ENCODE results near the gene USP10.

USP10 gene

DNA sequence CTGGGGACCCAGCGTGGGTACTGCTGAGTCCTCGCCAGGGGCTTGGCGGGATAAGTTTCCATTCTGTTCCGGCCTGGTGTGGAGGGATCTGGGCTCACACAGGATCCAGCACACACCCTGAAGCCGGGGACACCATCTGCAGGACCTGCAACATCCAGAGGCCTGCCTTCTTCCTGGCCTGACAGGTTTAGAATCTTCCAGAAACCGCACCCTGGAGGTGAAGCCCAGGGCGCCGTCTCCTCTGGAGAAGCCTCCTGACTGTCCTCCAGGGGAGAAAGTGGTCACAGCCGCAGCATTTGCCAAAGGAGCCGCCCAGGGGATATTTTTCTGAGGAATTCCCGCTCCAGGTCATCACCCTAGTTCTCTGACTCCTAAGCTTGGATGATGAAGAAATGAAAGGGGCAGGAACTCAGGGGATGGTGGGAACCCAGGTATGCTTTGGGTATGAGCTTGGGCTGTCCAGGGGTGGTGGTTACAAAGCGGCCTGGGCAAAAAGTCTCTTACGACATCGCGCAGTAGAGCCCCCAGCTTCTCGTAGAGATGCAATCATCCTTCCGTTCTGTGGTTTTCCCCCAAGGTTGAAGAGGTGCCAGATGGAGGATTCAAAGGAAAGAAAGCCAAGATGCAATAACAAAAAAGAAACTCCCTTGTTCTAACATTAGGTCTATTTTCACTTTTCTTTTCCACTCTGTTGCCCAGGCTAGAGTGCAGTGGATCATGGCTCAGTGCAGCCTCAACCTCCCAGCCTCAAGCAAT lies 110.9 kb downstream of the USP10 start:
- peak; percentile 18 for DNase-seq

DNA sequence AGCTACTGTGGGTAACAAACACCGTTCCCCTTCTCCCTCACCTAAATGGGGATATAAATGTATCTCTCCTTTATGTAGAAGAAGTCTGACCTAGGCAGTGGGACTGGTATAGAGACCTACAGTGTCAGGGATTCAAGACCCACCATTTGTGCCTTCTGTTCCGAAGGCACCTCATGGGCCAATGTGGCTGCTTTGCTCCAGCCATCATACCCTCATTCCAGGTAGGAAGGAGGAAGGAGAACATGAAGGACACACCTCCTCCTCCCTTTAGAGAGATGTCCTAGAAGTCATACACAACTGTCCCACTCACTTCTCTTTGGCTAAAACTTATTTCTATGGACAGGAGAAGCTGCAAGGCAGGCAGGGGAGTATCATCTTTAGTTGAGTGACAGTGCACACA lies 111.7 kb downstream of the USP10 start:
- DNase-seq = no peak

DNA sequence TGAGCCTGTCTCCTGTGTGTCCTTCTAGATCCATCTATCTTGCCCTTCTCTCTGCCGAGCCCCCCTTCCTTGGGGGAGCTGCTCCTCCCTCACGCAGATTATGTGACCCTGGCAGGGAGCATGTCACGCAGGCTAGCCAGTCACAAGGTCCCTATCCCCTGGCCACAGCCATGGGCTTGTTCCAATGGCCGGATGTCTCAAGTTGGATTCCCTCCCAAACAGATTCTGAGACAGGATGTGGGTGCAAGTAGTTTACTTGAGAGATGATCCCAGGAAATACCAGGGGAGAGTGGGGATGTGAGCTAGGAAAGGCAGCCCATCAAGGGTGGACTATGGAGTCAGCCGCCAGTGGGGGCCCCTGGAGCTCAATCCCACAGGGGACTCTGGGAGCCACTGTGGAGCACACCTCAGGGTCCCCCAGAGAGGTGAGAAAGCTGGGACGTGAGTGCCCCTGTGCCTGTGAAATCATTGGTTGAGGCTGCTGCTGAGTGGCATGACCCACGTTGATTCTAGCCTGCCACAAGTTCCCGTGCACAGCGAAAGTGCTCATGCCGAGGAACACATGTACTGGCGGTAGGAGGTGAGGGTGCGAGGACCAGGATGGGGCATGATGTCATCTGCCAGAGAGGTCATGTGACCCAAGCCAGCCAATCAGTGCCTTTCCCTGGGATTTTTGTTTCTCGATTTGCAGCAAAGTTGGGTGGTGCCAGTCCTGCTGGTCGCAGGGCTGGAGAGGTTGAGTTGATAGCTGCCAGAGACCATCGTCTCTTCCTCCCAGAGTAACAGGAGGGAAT lies 113.5 kb downstream of the USP10 start:
- no peak for DNase-seq

- DNase-seq = no peak
Measured at GRCh38 chr16:84815462-84815861, 115.7 kb downstream of the USP10 start.

- no peak for DNase-seq
Measured at GRCh38 chr16:84816023-84816422, 116.2 kb downstream of the USP10 start.

GRCh38 chr16:84816485-84816884 lies 116.7 kb downstream of the USP10 start:
- no peak for DNase-seq

- no peak for DNase-seq
Measured at GRCh38 chr16:84817206-84817605, 117.4 kb downstream of the USP10 start.

DNA sequence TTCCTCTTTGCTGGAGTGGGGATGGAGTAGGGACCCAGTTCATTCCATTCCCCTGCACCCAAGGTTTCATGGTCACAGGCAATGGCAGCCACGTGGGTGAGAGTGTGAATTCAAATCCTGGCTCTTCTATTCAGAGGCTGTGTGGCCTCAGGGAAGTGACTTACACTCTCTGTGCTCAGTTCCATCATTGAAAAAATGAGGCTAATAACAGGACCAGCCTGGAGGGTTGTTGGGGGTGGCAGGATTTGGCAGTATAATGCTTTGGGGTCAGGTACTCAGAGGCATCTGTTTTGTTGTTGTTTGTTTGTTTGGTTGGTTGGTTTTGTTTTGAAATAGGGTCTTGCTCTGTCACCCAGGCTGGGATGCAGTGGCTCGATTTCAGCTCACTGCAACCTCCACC lies 117.8 kb downstream of the USP10 start:
- DNase-seq = no peak

DNA sequence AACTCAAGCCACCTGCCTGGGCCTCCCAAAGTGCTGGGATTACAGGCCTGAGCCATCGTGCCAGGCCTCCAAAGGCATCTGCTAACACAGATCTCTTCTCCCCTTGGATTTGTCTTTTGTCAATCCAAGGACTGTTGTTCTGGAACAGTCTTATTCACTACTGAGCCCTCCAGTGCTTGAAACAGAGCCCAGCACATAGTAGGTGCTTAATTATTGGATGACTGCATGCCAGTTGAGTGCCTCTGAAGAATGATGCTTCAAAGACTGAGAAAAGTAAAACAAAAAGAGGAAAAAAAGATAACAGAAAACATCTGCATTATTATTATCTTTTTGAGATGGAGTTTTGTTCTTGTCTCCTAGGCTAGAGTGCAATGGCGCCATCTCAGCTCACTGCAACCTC lies 118.3 kb downstream of the USP10 start:
- no peak for DNase-seq

DNA sequence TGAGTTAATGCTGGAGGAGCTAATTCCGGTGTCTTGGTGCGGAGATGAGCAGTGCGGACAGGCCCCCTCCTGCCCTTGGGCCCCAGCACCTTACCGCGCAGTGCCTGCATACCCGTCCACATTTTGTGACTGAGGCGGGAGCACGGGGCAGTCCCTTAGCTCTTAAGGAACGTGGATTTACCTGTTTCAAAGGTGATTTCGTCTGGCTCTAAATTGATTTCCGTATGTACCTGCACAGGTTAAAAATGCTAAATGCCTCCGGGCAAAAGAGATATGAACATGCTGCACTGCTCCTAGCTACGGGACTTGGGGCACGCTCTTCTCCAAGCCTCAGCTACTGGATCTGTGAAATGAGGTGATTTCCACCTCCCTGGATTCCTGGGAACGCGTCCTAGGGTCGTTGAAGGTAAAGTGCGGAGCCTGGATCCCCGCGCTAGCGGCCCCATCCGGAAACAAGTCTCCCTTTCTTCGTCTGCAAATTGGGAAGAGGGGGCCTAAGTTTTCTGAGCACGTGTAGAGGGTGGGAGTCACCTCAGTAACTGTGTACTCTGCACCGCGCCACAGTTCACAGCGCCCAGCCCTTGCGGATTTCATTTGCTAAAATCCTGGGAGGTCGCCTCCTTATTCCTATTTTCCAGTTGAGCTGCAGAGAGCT lies 119.3 kb downstream of the USP10 start:
- no peak for DNase-seq

DNA sequence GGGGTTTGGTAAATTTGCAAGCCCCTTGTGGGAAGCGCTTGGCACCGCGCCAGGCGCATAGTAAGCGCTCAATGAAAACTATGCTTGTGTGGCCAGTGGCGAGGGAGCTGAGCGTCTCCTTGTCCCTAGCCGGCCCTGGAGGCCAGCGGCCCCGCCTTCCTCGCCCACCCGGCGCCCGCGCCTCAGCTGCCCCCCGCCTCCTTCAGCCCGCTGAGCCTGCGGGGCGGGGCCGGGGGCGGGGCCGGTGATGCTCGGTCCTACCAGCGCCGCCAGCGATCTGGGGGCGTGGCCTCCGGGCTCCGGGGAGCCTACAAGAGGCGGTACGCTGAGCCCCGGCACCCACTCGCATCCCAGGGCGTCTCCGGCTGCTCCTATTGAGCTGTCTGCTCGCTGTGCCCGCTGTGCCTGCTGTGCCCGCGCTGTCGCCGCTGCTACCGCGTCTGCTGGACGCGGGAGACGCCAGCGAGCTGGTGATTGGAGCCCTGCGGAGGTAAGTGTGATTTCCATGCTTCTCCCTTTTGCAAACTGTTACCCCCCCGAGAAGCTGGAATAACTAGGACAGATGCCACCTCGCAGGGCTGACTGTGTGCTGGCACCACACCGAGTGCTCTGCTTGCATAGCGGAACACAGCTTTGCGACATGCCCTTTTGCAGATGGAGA lies 120.0 kb downstream of the USP10 start, which contains the start of gene CRISPLD2:
TSS of gene CRISPLD2 (plus strand) at position 342 of the 661 bp plus-strand sequence. CDS start 18,511 bp downstream, outside the sequence.
- peak; percentile 80 for DNase-seq

DNA sequence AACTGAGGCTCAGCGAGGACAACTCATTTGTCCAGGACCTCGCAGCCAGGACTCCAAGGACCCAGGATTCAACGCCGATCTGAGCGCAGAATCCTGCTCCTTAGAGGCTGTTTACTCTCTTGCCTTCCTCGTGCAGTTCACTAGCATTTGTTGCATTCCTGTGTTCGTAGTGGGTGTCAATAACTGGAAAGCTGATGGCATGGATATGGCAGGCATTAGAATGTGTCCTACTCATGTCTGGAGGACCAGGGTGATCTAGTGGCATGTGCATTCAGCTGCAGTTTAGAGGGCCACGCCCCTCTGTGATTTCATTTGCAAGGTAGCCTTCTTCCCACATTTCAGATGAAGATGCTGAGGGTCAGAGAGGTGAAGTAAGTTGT lies 120.5 kb downstream of the USP10 start:
- DNase-seq = no peak

DNA sequence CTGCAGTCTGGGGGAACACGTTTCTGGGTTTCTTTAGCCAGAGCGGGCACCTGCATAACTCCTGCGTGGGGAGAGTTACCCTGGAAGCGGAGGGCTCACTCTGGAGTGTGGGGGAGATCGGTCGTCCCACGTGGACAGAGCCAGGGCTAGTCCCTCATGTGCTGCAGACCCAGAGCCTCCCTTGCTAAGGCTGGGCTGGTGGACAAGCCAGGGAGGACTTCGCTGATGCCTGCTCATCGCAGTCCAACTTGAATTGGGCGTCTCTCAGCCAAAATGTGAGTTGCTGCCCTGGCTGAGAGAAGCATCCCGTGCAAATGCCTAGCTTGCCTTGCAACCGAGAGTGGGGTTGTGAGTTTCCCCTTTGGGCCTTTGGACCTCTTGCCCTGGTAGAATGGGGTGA lies 121.0 kb downstream of the USP10 start:
- DNase-seq = no peak

- DNase-seq = no peak
Measured at GRCh38 chr16:84821179-84821578, 121.4 kb downstream of the USP10 start.

GRCh38 chr16:84821728-84822689 lies 122.2 kb downstream of the USP10 start:
- no peak for DNase-seq

DNA sequence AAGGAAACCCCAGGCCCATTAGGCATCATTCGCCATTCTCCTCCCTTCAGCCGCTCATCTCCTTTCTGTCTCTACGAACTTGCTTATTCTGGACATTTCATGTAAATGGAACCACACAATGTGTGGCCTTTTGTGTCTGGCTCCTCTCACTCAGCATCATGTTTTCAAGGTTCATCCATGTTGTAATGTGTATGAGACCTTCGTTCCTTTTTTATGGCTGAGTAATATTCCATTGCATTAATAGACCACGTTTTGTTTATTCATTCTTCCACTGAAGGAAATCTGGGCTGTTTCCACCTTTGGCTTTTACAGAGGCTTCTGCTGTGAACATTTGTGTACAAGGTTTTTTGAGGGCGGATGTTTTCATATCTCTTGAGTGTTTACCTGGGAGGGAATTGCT lies 123.2 kb downstream of the USP10 start:
- no peak for DNase-seq

- DNase-seq = no peak
Measured at GRCh38 chr16:84823484-84823883, 123.7 kb downstream of the USP10 start.

DNA sequence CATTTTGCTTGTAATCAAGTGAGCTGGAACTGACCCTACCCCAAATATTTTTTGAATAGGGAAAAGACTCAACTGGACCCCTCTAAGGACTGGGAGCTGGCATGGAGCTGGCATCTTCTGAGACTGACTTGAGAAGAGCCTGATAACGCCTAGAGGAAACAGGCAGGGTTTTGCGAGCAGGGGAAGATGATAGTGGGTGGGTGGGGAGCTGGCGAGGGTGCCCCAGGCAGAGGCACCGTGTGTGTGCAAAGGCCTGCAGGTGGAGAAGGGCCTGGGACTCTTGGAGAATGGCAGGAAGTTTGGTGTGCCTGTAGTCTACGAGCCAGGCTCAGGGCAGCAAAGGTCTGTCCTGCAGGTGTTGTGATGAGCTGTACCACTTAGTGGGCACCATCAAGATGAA lies 124.1 kb downstream of the USP10 start:
- DNase-seq = no peak

GRCh38 chr16:84825896-84826557 lies 126.2 kb downstream of the USP10 start:
- DNase-seq = no peak

GRCh38 chr16:84826558-84826941 lies 126.8 kb downstream of the USP10 start:
- no peak for DNase-seq

DNA sequence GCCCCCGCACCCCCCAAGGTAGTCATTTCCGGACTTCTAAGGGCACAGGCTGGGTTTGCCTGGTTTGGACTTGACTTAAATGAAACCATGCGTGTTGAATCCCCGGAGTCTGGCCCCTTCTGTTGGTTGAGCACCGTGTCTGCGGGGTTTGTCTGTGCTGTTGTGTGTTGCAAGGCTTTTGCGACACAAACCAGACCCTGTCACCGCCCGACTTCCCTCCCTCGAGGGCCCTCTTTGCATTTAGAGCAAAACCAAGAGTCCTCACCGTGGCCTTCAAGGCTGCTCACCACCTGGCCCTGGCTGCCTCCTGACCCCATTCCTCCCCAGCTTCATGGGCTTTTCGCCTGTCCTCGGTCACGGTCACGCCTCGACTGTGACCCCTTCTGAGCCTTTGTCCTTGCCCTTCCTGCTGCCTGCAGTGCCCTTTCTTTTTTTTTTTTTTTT lies 127.4 kb downstream of the USP10 start:
- no peak for DNase-seq

All from CD4-positive, alpha-beta T cell treated with Interleukin-4 for 4 hours (primary cell).